HG03103 (cell line): ENCODE measurements around the gene OTOA.
"Not testable (repeated sequence)": the region's sequence is repeated elsewhere in the genome, so short reads cannot be mapped to it uniquely, and the experiment has no call there.

Source experiments
- ATAC-seq: cut with Tn5 transposase; IDR thresholded peaks from one replicate; pipeline ENCODE4 v1.9.1; 2021; ENCODE audit warnings: low read depth; ENCODE audit not compliant: unreplicated experiment

Gene OTOA

DNA sequence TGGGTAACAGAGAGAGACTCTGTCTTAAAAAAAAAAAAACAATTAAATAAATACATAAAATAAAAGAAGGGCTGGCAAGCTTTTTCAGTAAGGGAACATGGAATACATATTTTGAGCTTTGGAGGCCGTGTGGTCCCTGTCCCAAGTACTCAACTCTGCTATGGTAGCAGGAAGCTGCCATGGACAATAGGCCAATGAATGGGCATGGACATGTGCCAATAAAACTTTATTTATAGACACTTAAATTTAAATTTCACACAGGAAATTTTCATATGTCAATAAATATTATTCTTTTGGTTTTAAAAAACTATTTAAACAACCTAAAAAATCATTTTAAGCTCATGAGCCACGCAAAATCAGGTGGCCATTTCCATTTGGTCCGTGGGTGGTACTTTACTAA is 3.8 kb downstream of the OTOA start:
- no peak for ATAC-seq

DNA sequence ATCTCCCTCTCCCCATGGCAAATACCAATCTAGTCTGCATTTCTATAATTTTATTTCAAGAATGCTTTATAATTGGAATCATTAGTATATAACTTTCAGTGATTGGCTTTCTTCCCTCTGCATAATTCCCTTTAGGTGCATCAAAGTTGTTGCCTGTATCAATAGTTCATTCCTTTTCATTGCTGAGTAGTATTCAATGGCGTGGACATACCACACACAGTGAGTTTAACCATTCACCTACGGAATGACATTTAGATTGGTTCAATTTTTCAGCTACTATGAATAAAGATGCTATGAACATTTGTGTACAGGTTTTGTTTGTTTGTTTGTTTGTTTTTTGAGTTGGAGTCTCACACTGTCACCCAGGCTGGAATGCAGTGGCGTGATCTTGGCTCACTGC is 9.7 kb downstream of the OTOA start:
- ATAC-seq, result no peak

DNA sequence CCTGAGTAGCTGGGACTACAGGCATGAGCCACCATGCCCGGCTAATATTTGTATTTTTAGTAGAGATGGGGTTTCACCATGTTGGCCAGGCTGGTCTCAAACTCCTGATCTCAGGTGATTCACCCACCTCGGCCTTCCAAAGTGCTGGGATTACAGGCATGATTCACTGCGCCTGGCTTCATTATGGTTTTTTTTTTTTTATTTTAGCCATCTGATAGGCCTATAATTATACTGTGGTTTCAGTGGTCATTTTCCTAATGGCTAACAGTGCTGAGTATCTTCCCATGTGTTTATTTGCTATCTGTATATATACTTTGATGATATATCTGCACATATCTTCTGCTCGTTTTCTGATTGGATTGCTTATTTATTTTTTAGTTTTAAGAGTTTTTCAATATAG is 10.7 kb downstream of the OTOA start:
- ATAC-seq, result not testable (repeated sequence)

DNA sequence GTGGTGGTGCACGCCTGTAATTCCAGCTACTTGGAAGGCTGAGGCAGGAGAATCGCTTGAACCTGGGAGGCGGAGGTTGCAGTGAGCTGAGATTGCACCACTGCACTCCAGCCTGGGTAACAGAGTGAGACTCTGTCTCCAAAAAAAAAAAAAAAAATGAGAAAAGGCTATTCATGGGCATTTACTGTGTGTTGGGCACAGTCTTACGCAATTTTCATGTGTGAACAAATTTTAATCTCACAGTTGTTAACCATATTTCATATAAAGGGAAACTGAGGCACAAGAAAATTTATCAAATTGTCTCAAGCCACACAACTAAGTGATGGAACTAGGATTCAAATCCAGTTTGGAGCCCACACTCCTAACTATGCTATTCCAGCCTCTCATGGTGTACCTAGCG is 16.9 kb downstream of the OTOA start:
- not testable (repeated sequence) for ATAC-seq

GRCh38 chr16:21683184-21683583 is 19.4 kb downstream of the OTOA start:
- ATAC-seq, result no peak

DNA sequence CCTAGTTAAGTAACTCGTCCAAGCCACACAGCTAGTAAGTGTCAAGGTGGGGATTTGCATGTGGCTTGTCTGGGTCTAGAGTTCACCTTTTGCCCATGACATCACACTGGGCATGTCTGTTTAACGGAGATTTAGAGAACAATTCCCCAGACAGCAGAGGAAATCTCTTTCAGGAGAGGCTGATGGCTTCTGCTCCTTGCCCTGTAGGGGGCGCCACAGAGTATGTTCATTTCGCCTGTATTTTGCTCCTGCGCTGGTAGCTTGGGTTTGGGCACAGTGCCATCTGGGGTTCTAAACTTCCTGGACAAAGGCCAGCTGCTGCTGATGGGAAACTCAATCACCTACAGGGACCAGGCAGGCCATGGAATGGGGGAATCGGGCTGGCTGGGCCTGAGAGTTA is 20.4 kb downstream of the OTOA start:
- ATAC-seq, result no peak

- ATAC-seq, result no peak
Measured at GRCh38 chr16:21685034-21685455, 21.3 kb downstream of the OTOA start.

DNA sequence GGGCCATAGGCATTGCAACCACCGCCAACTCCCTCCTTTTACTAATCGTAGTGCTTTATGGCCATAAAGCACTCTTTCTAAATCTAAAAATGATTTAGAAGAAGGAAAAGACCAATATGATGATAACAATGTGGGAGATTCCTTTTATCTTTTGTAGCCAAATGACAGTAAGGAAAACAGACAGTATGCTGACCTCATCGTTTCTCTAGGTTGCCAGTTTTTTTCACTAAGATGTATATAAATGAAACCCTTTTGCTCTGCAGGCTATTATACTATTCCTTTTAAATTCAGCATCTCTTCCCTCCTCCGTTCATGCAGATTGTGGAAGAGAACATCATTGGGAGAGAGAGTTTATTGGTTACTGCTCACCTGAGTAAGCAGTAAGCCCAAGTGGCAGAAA is 25.3 kb downstream of the OTOA start:
- no peak for ATAC-seq

DNA sequence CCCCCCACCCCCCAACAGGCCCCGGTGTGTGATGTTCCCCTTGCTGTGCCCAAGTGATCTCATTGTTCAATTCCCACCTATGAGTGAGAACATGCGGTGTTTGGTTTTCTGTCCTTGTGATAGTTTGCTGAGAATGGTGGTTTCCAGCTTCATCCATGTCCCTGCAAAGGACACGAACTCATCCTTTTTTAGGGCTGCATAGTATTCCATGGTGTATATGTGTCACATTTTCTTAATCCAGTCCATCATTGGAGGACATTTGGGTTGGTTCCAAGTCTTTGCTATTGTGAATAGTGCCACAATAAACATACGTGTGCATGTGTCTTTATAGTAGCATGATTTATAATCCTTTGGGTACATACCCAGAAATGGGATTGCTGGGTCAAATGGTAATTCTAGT is 27.2 kb downstream of the OTOA start:
- not testable (repeated sequence) for ATAC-seq

DNA sequence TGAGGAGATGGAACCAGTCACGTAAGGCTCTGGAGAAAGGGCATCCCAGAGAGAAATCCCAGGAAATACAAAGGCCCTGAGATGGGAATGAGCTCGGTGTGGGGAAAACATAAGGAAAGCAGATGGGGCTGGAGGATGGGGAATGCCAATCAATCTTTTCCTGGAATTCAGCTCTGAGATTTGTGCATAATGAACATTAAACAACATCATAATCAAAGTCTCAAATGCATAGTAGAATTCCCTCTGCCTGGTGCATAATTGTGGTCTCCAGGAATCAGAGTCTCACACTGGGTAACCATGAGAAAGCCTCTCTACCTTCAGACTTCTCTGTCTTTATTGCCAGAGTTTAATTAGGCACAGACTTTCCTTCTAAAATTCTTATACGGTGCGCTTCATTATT is 30.8 kb downstream of the OTOA start:
- no peak for ATAC-seq

- ATAC-seq, result no peak
Measured at GRCh38 chr16:21697032-21697431, 33.3 kb downstream of the OTOA start.

DNA sequence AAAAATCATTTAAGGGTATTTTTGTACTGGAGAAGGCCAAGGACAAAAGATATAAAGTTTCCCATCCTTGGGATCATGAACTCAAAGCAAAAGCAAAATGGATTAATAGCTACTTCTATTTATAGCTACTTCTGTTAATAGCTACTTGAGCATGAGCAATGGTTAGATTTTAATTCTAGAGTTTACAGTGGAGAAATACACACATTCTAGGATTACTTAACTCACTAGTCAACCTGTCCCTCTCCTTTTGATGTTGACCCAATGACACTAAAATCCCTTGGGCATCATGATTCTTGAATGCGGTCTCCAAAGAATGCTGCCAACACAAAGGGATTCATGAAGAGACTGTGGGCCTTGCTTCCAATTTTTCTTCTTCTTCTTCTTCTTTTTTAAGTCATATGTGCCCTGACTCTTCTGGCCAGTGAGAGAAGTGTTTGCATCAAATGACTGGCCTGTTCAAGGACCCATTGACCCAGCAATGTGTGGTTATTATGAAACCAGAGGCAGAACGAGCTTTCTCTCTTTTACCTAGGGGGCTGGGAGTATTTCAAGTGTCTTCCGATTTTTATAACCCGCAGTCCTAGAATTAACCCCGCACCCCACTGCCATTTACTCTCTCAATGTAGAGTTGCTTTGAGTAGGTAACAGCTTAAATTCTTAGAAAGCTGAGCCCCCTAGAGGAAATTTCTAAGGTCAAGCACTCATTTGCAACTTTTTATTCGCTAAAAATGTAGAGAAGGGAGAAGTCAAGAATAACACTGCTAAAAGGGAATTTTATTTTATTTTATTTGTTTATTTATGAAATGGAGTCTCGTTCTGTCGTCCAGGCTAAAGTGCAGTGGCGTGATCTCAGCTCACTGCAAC is 34.6 kb downstream of the OTOA start:
- no peak for ATAC-seq

- no peak for ATAC-seq
Measured at GRCh38 chr16:21701271-21701670, 37.5 kb downstream of the OTOA start.

DNA sequence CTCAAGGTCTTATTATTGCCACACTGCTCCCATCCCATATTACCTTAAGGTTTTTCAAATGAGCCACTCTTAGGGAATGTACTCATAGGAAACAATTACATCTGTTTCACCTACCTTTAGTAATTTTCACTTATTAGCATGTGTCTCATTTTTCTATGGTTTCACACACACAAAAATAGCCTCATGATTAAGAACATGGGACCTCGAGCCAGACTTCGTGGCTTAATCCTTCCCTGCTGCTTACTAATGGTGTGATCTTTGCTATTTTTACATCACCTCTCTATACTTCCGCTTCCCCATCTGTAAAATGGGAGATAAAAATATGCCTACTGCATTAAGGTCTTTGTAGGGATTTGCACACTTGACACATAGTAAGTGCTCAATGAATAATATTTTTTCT is 38.5 kb downstream of the OTOA start:
- ATAC-seq, result no peak

GRCh38 chr16:21703156-21703555 is 39.4 kb downstream of the OTOA start:
- no peak for ATAC-seq

DNA sequence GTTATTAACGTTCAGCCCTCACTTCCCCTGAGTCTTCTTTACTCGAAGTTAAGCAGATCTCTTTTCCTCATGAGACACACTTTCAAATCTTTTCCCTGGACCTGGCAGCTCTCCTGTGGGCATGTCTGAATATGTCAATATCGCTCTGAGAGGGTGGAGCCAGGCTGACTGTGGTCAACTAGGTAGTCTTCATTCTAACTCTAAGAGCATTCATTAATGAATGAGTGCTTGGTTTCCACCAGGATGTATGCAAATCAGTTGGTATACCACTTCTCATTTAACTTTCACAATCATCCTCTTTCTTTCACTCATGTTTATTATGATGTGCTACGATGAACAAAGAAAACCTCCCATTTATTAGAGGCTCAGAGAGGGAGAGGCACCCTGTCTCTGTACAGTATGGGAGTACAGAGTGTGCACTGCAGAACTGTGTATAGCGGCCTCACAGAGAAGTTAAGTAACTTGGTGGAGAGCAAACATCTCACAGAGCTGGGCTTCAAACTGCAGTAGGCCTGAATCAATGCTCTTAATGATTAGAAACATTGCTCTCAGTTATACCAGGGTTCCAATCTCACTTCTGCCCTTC is 39.9 kb downstream of the OTOA start:
- ATAC-seq, result no peak

GRCh38 chr16:21704266-21704665 is 40.5 kb downstream of the OTOA start:
- no peak for ATAC-seq

DNA sequence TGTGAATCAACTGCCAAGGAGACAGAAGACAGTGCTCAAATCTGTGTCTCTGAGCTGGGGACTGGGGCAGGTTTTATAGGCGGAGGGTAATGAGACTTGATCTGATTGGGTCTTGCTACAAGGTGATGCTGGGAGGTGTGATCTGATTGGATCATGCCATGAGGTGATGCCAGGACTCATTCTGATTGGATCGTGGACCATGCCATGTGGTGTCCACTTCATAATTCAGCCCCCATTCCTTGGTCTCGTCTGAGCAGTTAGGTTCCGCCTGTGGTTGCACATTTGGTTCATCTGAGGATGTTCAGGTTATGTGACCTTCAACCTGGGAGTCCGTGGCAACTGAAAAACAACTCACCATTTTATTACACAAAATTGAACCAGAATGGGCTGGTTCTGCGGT is 41.0 kb downstream of the OTOA start:
- no peak for ATAC-seq

DNA sequence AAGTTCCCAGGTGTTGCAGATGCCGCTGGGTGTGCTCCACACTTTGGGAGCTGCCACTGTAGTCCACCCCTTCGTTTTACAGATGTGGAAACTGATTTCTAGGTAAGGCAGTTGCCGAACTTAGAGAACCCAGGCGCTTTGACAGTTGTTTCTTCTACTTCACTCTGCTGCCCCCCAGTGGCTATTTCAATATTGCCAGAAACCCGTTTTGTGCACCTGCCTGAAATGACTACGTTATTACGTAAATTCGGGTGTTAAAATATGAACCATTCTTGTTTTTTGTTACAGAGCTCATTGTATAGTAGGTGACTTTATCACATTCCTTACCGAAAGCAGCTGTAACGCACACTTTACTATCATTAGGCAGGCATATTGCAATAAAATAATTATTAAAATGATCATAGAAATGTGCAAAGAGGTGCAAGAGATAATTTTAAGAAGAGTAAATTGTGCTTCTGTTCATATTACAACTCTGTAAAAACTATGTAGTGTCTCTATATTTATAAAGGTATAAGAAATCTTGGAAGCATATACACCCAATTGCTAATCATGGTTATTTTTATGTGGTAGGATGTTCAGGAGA is 44.9 kb downstream of the OTOA start:
- no peak for ATAC-seq

DNA sequence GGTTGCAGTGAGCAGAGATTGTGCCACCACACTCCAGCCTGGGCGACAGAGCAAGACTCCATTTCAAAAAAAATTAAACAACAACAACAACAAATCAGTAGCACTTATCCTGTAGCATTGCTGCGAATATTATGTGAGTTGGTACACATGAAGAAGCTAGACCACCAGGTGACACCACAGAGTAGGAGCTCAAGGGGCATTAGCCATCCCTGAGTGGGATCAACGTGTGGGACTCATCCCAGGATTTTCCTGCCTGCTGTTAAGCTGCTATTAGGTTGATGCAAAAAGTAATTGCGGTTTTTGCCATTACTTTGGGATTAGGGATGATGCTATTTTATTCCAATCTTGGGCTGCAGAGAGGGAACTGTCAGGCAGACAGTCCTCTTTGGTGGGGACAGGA is 47.2 kb downstream of the OTOA start:
- no peak for ATAC-seq

DNA sequence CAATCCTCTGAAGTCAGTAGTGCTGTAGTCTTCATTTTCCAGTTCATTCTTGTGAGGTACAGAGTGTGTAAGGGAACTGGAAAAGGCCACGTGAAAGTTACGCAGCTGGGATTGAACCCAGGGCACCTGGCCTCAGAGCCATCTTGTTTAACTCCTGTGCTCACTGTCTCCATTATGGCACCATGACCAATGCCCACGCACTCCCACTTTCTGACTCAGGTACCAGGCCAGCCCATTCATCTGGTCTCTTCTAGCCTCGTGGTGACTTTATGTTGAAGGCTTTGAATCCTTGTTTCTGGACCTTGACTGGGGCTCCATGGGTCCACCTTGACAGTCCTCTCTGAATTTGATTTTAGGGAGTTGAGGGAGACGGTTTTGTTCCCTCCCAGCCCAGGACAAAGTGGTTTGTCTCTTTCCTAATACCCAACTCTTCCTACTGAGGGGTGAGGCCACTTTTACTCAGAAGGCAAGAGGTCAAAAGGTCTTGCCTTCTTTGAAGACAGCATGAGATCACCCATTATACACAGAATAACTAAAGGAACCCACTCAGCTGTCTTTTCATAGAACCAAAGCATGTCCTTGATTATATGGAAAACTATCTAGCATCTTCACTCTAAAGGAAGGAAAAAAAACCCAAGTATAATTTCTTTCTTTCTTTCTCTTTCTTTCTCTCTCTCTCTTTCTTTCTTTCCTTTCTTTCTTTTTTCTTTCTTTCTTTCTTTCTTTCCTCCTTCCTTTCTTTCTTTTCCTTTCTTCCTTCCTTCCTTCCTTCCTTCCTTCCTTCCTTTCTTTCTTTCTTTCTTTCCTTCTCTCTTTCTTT is 50.0 kb downstream of the OTOA start:
- no peak for ATAC-seq
